ENCODE results near the gene TMEM258. TPM values are rescaled to one million over a fixed set of nuclear protein-coding genes. Genes with fewer than 3 reads are reported as not detected.
A peak's percentile ranks its signal among the peaks of the same experiment; 100 is the strongest.

The TMEM258 gene
- total RNA-seq: 152 TPM
- polyA plus RNA-seq (ENCODE audit: insufficient read depth in 1 of 8, insufficient read length in 8 of 8, low replicate concordance in 1 of 8): 100 to 1,000 TPM; 124 to 196 (median 137) TPM
- long read RNA-seq, donor 1, transcript TMEM258-204 (4 exons, 575 nt): major isoform, 77 of 92 reads
- long read RNA-seq, donor 1, partial matches to known transcripts: 13 of 92 reads
- long read RNA-seq, donor 1, other reads (novel, unspliced or antisense): 0 of 92 reads
- long read RNA-seq, donor 2, transcript TMEM258-204 (4 exons, 575 nt): major isoform, 14 of 15 reads
- long read RNA-seq, donor 2, partial matches to known transcripts: 0 of 15 reads
- long read RNA-seq, donor 2, other reads (novel, unspliced or antisense): 0 of 15 reads
- long read RNA-seq, donor 3, transcript TMEM258-204 (4 exons, 575 nt): major isoform, 122 of 148 reads
- long read RNA-seq, donor 3, partial matches to known transcripts: 24 of 148 reads
- long read RNA-seq, donor 3, other reads (novel, unspliced or antisense): 0 of 148 reads
- long read RNA-seq, donor 4, transcript TMEM258-204 (4 exons, 575 nt): major isoform, 124 of 144 reads
- long read RNA-seq, donor 4, partial matches to known transcripts: 20 of 144 reads
- long read RNA-seq, donor 4, other reads (novel, unspliced or antisense): 0 of 144 reads
- long read RNA-seq, donor 5, transcript TMEM258-204 (4 exons, 575 nt): major isoform, 319 of 378 reads
- long read RNA-seq, donor 5, partial matches to known transcripts: 55 of 378 reads
- long read RNA-seq, donor 5, other reads (novel, unspliced or antisense): 0 of 378 reads
- long read RNA-seq, donor 6, transcript TMEM258-204 (4 exons, 575 nt): major isoform, 310 of 373 reads
- long read RNA-seq, donor 6, partial matches to known transcripts: 59 of 373 reads
- long read RNA-seq, donor 6, other reads (novel, unspliced or antisense): 0 of 373 reads
- long read RNA-seq, donor 7, transcript TMEM258-204 (4 exons, 575 nt): major isoform, 204 of 236 reads
- long read RNA-seq, donor 7, partial matches to known transcripts: 32 of 236 reads
- long read RNA-seq, donor 7, other reads (novel, unspliced or antisense): 0 of 236 reads
- long read RNA-seq, donor 8, transcript TMEM258-204 (4 exons, 575 nt): major isoform, 196 of 253 reads
- long read RNA-seq, donor 8, partial matches to known transcripts: 56 of 253 reads
- long read RNA-seq, donor 8, other reads (novel, unspliced or antisense): 0 of 253 reads
- long read RNA-seq, donor 9, transcript TMEM258-204 (4 exons, 575 nt): major isoform, 172 of 197 reads
- long read RNA-seq, donor 9, partial matches to known transcripts: 24 of 197 reads
- long read RNA-seq, donor 9, other reads (novel, unspliced or antisense): 0 of 197 reads
- long read RNA-seq, donor 10, transcript TMEM258-204 (4 exons, 575 nt): major isoform, 209 of 267 reads
- long read RNA-seq, donor 10, partial matches to known transcripts: 53 of 267 reads
- long read RNA-seq, donor 10, other reads (novel, unspliced or antisense): 0 of 267 reads
- long read RNA-seq, donor 11, transcript TMEM258-204 (4 exons, 575 nt): major isoform, 199 of 238 reads
- long read RNA-seq, donor 11, partial matches to known transcripts: 38 of 238 reads
- long read RNA-seq, donor 11, other reads (novel, unspliced or antisense): 0 of 238 reads

- Histone ChIP-seq H3K9me3 (replicated peaks; ENCODE audit: control insufficient read depth, low read depth, low read length) (no peaks in the 10 kb centered on the region), H3K27me3 (ENCODE audit: control insufficient read depth, insufficient read depth, low read length) (no peaks in the 10 kb centered on the region), H3K4me3 (ENCODE audit: low read length) (peak within 1 kb of the TSS; percentile 88), H3K4me1 (ENCODE audit: control insufficient read depth, insufficient read depth, low read length) (peaks cover 10% of the 10 kb centered on the region), H3K36me3 (ENCODE audit: control insufficient read depth, insufficient read depth, low read length) (peaks cover 44% of the 10 kb centered on the region), H3K27ac (ENCODE audit: low read length) (peak within 1 kb of the TSS; percentile 96)
- under 1% methylated on average over 54 of the region's 61 CpGs for WGBS (ENCODE audit: insufficient coverage)
- peak; percentile 97 for DNase-seq
These were observed at the start of gene TMEM258, which contains the start of gene FEN1 for GRCh38 chr11:61792310-61793082. TMEM258 (minus strand) TSS chr11:61792599; CDS start chr11:61792558, 41 bp downstream. FEN1 (plus strand) TSS chr11:61792911; CDS start chr11:61795362, 2,451 bp downstream.

DNA sequence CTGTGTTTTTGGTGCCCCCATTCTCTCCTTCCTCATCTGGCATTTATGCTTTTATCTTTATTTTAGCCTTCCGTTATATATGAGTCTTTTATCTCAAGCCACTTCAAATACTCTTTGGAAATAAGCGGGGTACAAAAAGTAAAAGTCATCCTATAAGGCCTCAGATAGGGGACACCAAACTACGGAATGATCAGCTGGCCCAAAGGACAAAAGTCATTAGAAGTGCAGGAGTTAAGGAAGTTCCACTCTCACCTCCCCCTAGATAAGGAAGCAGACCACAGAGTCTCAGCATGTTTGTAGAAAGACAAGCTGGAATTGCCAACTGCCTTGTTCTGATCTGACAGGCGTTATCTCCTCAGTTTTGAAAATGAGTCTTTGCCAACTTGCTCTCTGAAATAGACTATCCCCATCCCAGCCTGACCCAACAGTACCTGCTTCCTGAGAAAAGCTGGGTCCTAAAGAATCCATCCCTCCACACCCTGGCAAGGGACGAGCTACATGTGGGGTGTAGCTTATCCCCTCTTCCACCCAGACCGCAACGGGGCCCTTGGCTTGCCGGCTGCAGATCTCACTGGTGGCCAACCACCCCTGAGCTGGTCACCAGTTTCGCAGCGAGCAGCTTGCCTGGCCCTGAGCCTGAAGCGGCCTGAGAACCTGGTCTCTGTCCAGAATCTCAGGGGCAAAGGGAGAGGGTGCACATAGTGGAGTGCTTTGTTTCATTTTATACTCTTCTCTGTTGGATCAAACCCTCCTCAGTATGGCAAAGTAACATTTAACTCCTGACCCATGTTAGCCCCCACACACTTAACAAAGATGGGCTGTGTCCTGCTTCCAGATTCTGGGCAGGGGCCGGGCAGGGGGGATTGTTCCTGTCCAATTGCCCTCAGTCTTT lies 49.5 kb upstream of the TMEM258 start:
- Histone ChIP-seq H3K9me3 (replicated peaks; ENCODE audit: control insufficient read depth, low read depth, low read length) (no peaks in the 10 kb centered on the region), H3K4me3 (ENCODE audit: low read length) (no peak overlapping the region), H3K36me3 (ENCODE audit: control insufficient read depth, insufficient read depth, low read length) (peaks cover 64% of the 10 kb centered on the region), H3K4me1 (ENCODE audit: control insufficient read depth, insufficient read depth, low read length) (peaks cover 13% of the 10 kb centered on the region), H3K27me3 (ENCODE audit: control insufficient read depth, insufficient read depth, low read length) (no peaks in the 10 kb centered on the region), H3K27ac (ENCODE audit: low read length) (no peak overlapping the region)
- 80% methylated on average over 6 of the region's 12 CpGs for WGBS (ENCODE audit: insufficient coverage)
- no peak for DNase-seq

- DNase-seq: no peak
- peaks cover 4% of the 10 kb centered on the region for H3K4me1 ChIP-seq (ENCODE audit: control insufficient read depth, insufficient read depth, low read length)
- no peak overlapping the region for H3K4me3 ChIP-seq (ENCODE audit: low read length)
- H3K27ac ChIP-seq (ENCODE audit: low read length): no peak overlapping the region
- WGBS (ENCODE audit: insufficient coverage): 89% methylated on average over 7 of the region's 7 CpGs
- no peaks in the 10 kb centered on the region for H3K9me3 ChIP-seq (replicated peaks; ENCODE audit: control insufficient read depth, low read depth, low read length)
- no peaks in the 10 kb centered on the region for H3K27me3 ChIP-seq (ENCODE audit: control insufficient read depth, insufficient read depth, low read length)
- H3K36me3 ChIP-seq (ENCODE audit: control insufficient read depth, insufficient read depth, low read length): peaks cover 64% of the 10 kb centered on the region
These were observed 48.0 kb upstream of the TMEM258 start for GRCh38 chr11:61840371-61840770.

DNA sequence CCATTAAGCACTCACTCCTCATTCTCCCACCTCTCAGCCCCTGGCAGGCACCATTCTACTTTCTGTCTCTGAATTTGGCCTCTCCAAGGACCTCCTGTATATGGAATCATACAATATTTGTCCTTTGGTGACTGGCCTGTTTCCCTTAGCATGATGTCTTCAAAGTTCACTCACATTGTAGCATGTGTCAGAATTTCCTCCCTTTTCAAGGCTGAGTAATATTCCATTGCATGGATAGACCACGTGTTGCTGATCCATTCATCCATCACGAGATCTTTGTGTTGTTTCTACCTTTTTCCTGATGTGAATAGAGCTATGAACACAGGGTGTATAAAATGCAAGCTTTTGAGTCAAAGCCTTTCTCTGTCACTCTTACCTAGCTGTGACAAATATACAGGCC lies 47.3 kb upstream of the TMEM258 start:
- H3K9me3 ChIP-seq (replicated peaks; ENCODE audit: control insufficient read depth, low read depth, low read length): no peaks in the 10 kb centered on the region
- no peak for DNase-seq
- peaks cover 6% of the 10 kb centered on the region for H3K4me1 ChIP-seq (ENCODE audit: control insufficient read depth, insufficient read depth, low read length)
- WGBS (ENCODE audit: insufficient coverage): no CpG with 5 or more reads among the region's 2 CpGs
- H3K36me3 ChIP-seq (ENCODE audit: control insufficient read depth, insufficient read depth, low read length): peaks cover 59% of the 10 kb centered on the region
- no peaks in the 10 kb centered on the region for H3K27me3 ChIP-seq (ENCODE audit: control insufficient read depth, insufficient read depth, low read length)
- no peak overlapping the region for H3K27ac ChIP-seq (ENCODE audit: low read length)
- H3K4me3 ChIP-seq (ENCODE audit: low read length): no peak overlapping the region

DNA sequence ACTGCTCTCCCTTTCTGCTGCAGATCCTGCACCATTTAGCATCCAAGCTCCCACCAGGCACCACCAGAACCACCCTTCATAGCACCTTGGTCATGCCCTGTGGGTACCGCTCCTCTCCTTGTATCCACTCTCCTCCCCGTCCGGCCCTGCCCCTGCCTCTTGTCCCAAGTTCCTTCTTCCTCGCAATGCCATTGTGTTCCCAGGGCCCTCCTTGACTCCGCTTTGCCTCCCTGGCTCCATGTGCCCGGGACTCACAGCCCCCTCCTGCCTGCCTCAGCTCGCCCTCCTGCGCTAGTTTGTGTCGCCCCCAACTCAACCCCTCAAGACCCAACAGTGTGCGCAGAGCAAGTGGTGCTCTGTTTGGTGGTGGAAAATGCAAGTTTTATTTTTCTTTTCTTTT lies 46.5 kb upstream of the TMEM258 start:
- Histone ChIP-seq H3K9me3 (replicated peaks; ENCODE audit: control insufficient read depth, low read depth, low read length) (no peaks in the 10 kb centered on the region), H3K36me3 (ENCODE audit: control insufficient read depth, insufficient read depth, low read length) (peaks cover 59% of the 10 kb centered on the region), H3K4me1 (ENCODE audit: control insufficient read depth, insufficient read depth, low read length) (peaks cover 14% of the 10 kb centered on the region), H3K27ac (ENCODE audit: low read length) (no peak overlapping the region), H3K4me3 (ENCODE audit: low read length) (no peak overlapping the region), H3K27me3 (ENCODE audit: control insufficient read depth, insufficient read depth, low read length) (no peaks in the 10 kb centered on the region)
- WGBS (ENCODE audit: insufficient coverage): 97% methylated on average over 6 of the region's 10 CpGs
- DNase-seq: no peak

DNA sequence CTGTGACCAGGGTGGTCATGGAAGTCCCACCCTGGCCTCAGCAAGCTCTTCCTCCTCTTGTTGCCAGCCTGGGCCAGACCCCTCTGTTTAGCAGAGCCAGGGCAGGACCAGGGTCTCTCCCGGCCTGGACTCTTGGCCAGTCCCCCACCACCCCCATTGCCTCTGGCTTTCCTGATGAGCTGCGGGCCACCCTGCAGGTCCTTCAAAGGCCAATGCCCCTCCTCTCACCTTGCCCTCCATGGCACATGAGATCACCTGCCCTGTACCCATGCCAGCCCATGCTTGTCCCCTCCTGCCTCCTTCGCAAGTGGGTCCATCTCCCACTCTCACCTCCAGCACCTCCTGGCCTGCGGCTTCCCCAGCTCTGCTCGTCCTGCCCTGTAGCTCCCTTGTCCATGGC lies 46.1 kb upstream of the TMEM258 start:
- H3K4me3 ChIP-seq (ENCODE audit: low read length): no peak overlapping the region
- H3K4me1 ChIP-seq (ENCODE audit: control insufficient read depth, insufficient read depth, low read length): peaks cover 18% of the 10 kb centered on the region
- DNase-seq: no peak
- H3K27ac ChIP-seq (ENCODE audit: low read length): no peak overlapping the region
- no peaks in the 10 kb centered on the region for H3K27me3 ChIP-seq (ENCODE audit: control insufficient read depth, insufficient read depth, low read length)
- 92% methylated on average over 5 of the region's 5 CpGs for WGBS (ENCODE audit: insufficient coverage)
- H3K9me3 ChIP-seq (replicated peaks; ENCODE audit: control insufficient read depth, low read depth, low read length): no peaks in the 10 kb centered on the region
- H3K36me3 ChIP-seq (ENCODE audit: control insufficient read depth, insufficient read depth, low read length): peaks cover 59% of the 10 kb centered on the region

DNA sequence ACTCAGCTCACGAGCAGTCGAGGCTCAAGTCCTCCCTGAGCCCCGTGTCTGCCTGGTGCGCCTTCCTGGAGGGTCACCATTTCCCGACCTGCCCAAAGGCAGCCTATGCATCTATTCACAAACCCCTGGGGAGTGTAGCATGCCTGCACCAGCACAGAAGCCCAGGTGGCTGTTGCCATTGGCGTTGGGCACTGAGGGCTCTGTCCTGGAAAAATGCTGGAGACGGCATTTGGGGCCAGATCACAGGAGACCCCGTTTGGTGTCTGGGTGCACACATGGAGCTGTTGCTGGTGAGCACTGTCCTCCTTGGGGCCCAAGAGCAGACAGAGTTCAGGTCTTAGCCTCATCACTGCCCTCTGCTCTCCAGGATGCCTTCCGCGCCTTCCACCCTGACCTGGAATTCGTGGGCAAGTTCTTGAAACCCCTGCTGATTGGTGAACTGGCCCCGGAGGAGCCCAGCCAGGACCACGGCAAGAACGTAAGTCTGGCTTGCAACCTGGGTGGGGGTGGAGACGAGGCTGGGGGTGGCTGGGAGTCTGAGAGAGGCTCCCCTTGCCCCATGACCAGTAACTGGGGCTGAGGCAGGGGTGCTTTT lies 45.1 kb upstream of the TMEM258 start:
- no peak for DNase-seq
- peaks cover 28% of the 10 kb centered on the region for H3K4me1 ChIP-seq (ENCODE audit: control insufficient read depth, insufficient read depth, low read length)
- WGBS (ENCODE audit: insufficient coverage): 86% methylated on average over 14 of the region's 15 CpGs

DNA sequence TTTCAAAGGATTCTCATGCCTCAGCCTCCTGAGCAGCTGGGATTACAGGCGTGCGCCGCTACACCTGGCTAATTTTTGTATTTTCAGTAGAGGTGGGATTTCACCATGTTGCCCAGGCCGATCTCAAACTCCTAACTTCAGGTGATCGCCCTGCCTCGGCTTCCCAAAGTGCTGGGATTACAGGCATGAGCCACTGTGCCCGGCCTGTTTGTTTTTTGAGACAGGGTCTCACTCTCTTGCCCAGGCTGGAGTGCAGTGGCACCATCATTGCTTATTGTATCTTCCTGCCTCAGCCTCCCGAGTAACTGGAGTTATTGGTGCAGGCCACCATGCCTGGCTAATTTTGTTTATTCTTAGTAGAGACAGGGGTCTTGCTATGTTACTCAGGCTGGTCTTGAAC lies 43.8 kb upstream of the TMEM258 start:
- no peak overlapping the region for H3K27ac ChIP-seq (ENCODE audit: low read length)
- H3K36me3 ChIP-seq (ENCODE audit: control insufficient read depth, insufficient read depth, low read length): peaks cover 41% of the 10 kb centered on the region
- H3K4me3 ChIP-seq (ENCODE audit: low read length): no peak overlapping the region
- H3K27me3 ChIP-seq (ENCODE audit: control insufficient read depth, insufficient read depth, low read length): no peaks in the 10 kb centered on the region
- H3K4me1 ChIP-seq (ENCODE audit: control insufficient read depth, insufficient read depth, low read length): peaks cover 39% of the 10 kb centered on the region
- no peak for DNase-seq
- 98% methylated on average over 5 of the region's 8 CpGs for WGBS (ENCODE audit: insufficient coverage)
- H3K9me3 ChIP-seq (replicated peaks; ENCODE audit: control insufficient read depth, low read depth, low read length): no peaks in the 10 kb centered on the region

More for the DNA sequence above, 45.1 kb upstream of the TMEM258 start:
- Histone ChIP-seq H3K9me3 (replicated peaks; ENCODE audit: control insufficient read depth, low read depth, low read length) (no peaks in the 10 kb centered on the region), H3K27me3 (ENCODE audit: control insufficient read depth, insufficient read depth, low read length) (no peaks in the 10 kb centered on the region), H3K27ac (ENCODE audit: low read length) (no peak overlapping the region), H3K36me3 (ENCODE audit: control insufficient read depth, insufficient read depth, low read length) (peaks cover 50% of the 10 kb centered on the region), H3K4me3 (ENCODE audit: low read length) (no peak overlapping the region)

All from muscle of leg (tissue), 16 donors.